GM12892 (cell line): ENCODE data around the gene TCEAL6.

Experiments
- POLR2A ChIP-seq: IDR thresholded peaks from 2 replicates; pipeline ENCODE4 v1.6.1; 2011; ENCODE audit warnings: low read depth, low read length, control low read depth
- POLR2AphosphoS5 ChIP-seq: IDR thresholded peaks from 2 replicates; pipeline ENCODE4 v1.6.1; 2011; ENCODE audit warnings: low read depth, low read length, control low read depth

- TF ChIP-seq POLR2A: no peak
- TF ChIP-seq POLR2AphosphoS5: no peak
These were observed 43.9 kb upstream of the TCEAL6 start for GRCh38 chrX:102185967-102186720.
